Peyer's patch (tissue), 4 donors: ENCODE data around the gene OPCML.

Source experiments
- POLR2A ChIP-seq, 2 donors: fragments of 450-650 bp; IDR thresholded peaks; one replicate each; pipeline ENCODE4 v1.5.1; 2017; ENCODE audit warnings: antibody characterized with exemption in 2 of 2, mild to moderate bottlenecking in 2 of 2, moderate library complexity in 2 of 2
- TF ChIP-seq, protein P1 (sequence below), 6 experiments: fragments of 450-650 bp in 4 of 6; fragments of 200-600 bp in 2 of 6; sonication (generic) in 1 of 6; IDR thresholded peaks; one replicate each; pipeline ENCODE4 v1.5.1; 2017 to 2019; ENCODE audit warnings: antibody characterized with exemption in 6 of 6, mild to moderate bottlenecking in 3 of 6, moderate library complexity in 1 of 6

DNA sequence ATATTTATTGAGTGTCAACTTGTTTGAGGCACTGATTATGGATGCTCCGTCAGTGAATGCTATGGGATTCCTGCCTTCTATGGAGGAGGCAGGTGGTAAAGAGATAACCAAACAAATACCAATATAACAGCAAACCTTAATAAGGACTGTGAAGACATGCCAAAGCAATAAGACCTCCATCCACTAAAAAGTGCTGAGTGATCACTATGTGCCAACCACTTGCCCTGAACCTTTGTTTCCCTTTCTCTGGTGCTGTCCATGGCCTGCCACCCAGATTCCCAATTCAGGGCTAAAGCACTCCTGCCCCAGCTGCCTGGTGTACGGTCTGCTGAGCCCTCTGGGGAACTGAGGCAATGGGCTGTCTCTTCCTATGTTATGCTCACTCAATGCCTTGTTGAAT lies 1074.9 kb downstream of the OPCML start:
- TF ChIP-seq POLR2A (IDR thresholded peaks at IDR 0.05) = no peak
- TF ChIP-seq, protein P1, sequence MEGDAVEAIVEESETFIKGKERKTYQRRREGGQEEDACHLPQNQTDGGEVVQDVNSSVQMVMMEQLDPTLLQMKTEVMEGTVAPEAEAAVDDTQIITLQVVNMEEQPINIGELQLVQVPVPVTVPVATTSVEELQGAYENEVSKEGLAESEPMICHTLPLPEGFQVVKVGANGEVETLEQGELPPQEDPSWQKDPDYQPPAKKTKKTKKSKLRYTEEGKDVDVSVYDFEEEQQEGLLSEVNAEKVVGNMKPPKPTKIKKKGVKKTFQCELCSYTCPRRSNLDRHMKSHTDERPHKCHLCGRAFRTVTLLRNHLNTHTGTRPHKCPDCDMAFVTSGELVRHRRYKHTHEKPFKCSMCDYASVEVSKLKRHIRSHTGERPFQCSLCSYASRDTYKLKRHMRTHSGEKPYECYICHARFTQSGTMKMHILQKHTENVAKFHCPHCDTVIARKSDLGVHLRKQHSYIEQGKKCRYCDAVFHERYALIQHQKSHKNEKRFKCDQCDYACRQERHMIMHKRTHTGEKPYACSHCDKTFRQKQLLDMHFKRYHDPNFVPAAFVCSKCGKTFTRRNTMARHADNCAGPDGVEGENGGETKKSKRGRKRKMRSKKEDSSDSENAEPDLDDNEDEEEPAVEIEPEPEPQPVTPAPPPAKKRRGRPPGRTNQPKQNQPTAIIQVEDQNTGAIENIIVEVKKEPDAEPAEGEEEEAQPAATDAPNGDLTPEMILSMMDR (IDR thresholded peaks at IDR 0.05) = no peak
